Liver (tissue), 9 donors: ENCODE measurements around the gene EFCAB12. TPM values are rescaled to one million over a fixed set of nuclear protein-coding genes. Genes with fewer than 3 reads are reported as not detected.
A peak's percentile ranks its signal among the peaks of the same experiment; 100 is the strongest.

Experiments
- DNase-seq: peaks from one replicate; pipeline ENCODE4 v3.0.0-alpha.2; 2017; ENCODE audit warnings: low spot score
- H3K27ac ChIP-seq, 2 donors: one replicate each; pipeline ENCODE4 v1.7.0; 2013; ENCODE audit warnings: inconsistent platforms in 2 of 2, low read length in 2 of 2, control low read depth in 1 of 2, low read depth in 1 of 2, mild to moderate bottlenecking in 1 of 2
- H3K27me3 ChIP-seq, 4 donors: one replicate each; pipeline versions ENCODE4 v1.6.1 to v1.7.0; 2013; ENCODE audit warnings: low read length in 3 of 4, inconsistent platforms in 1 of 4, mild to moderate bottlenecking in 1 of 4, moderate library complexity in 1 of 4; ENCODE audit not compliant: control insufficient read depth in 4 of 4, insufficient read depth in 4 of 4
- H3K36me3 ChIP-seq, 4 donors: one replicate each; pipeline versions ENCODE4 v1.6.1 to v1.7.0; 2013; ENCODE audit warnings: low read length in 3 of 4, mild to moderate bottlenecking in 3 of 4, low read depth in 1 of 4, moderate library complexity in 1 of 4; ENCODE audit not compliant: control insufficient read depth in 4 of 4, insufficient read depth in 3 of 4
- H3K4me1 ChIP-seq, 4 donors: one replicate each; pipeline versions ENCODE4 v1.6.1 to v1.7.0; 2013; ENCODE audit warnings: low read length in 3 of 4, mild to moderate bottlenecking in 3 of 4, moderate library complexity in 1 of 4; ENCODE audit not compliant: control insufficient read depth in 4 of 4, insufficient read depth in 4 of 4
- H3K4me3 ChIP-seq, 3 donors: one replicate each; pipeline versions ENCODE4 v1.6.1 to v1.7.0; 2013; ENCODE audit warnings: low read length in 3 of 3, control low read depth in 1 of 3, low read depth in 1 of 3, mild to moderate bottlenecking in 1 of 3
- H3K9ac ChIP-seq, 2 donors: one replicate each; pipeline ENCODE4 v1.7.0; 2013; ENCODE audit warnings: low read length in 2 of 2, mild to moderate bottlenecking in 2 of 2, moderate library complexity in 2 of 2, control low read depth in 1 of 2, low read depth in 1 of 2
- H3K9me3 ChIP-seq, 4 donors: one replicate each; pipeline versions ENCODE4 v1.6.1 to v1.7.0; 2013; ENCODE audit warnings: low read length in 3 of 4; ENCODE audit not compliant: control insufficient read depth in 4 of 4
- EGR1 ChIP-seq, 2 donors: IDR thresholded peaks; 2 replicates each; pipeline ENCODE4 v1.6.1; 2016 to 2018; ENCODE audit warnings: antibody characterized with exemption in 2 of 2, low read depth in 2 of 2
- FOXA1 ChIP-seq: IDR thresholded peaks from 2 replicates; pipeline ENCODE4 v1.6.1; 2016; ENCODE audit warnings: antibody characterized with exemption
- FOXA2 ChIP-seq: IDR thresholded peaks from 2 replicates; pipeline ENCODE4 v1.6.1; 2016; ENCODE audit warnings: antibody characterized with exemption
- GABPA ChIP-seq, 2 donors: IDR thresholded peaks in 1 of 2; conservative IDR thresholded peaks in 1 of 2; 2 replicates each; pipeline ENCODE4 v1.6.1; 2016; ENCODE audit warnings: antibody characterized with exemption in 2 of 2, mild to moderate bottlenecking in 1 of 2, moderate library complexity in 1 of 2
- HNF4A ChIP-seq, 2 donors: conservative IDR thresholded peaks; 2 replicates each; pipeline ENCODE4 v1.6.1; 2016; ENCODE audit warnings: antibody characterized with exemption in 2 of 2, mild to moderate bottlenecking in 2 of 2
- HNF4G ChIP-seq: IDR thresholded peaks from 2 replicates; pipeline ENCODE4 v1.6.1; 2016; ENCODE audit warnings: antibody characterized with exemption
- NR2F2 ChIP-seq: IDR thresholded peaks from 2 replicates; pipeline ENCODE4 v1.6.1; 2016; ENCODE audit warnings: antibody characterized with exemption
- RAD21 ChIP-seq, 2 donors: IDR thresholded peaks; 2 replicates each; pipeline ENCODE4 v1.6.1; 2016; ENCODE audit warnings: antibody characterized with exemption in 2 of 2, mild to moderate bottlenecking in 2 of 2
- RXRA ChIP-seq, 2 donors: IDR thresholded peaks; 2 replicates each; pipeline ENCODE4 v1.6.1; 2017 to 2018; ENCODE audit warnings: antibody characterized with exemption in 2 of 2, mild to moderate bottlenecking in 1 of 2
- SP1 ChIP-seq: IDR thresholded peaks from 2 replicates; pipeline ENCODE4 v1.6.1; 2018; ENCODE audit warnings: antibody characterized with exemption, mild to moderate bottlenecking
- TAF1 ChIP-seq: conservative IDR thresholded peaks from 2 replicates; pipeline ENCODE4 v1.6.1; 2016; ENCODE audit warnings: antibody characterized with exemption, mild to moderate bottlenecking
- YY1 ChIP-seq: IDR thresholded peaks from 2 replicates; pipeline ENCODE4 v1.6.1; 2016; ENCODE audit warnings: antibody characterized with exemption, mild to moderate bottlenecking
- WGBS: extraction: QIAGEN DNeasy Blood & Tissue Kit; methylation state at CpG from one replicate; pipeline ENCODE4 v1.1.7; 2013; 5-methylcytosine and 5-hydroxymethylcytosine counted together
- polyA plus RNA-seq, 2 donors: library from polyadenylated mRNA; stranded (reverse) in 1 of 2; unstranded in 1 of 2; fragments of 200-250 nt in 1 of 2; fragments of >200 nt in 1 of 2; fragmentation: Nextera tagmentation in 1 of 2; extraction: Ambion mirVana in 1 of 2; gene quantifications; one replicate each; pipeline versions ENCODE4 v1.2.1 to v1.2.3, GENCODE V29; 2013 to 2015
- total RNA-seq, 2 donors: library from RNA; depleted of rRNA; stranded (reverse); fragments of >200 nt; gene quantifications; one replicate each; pipeline ENCODE4 v1.2.3, GENCODE V29; 2014
- TF ChIP-seq, protein P1 (sequence below): IDR thresholded peaks from 2 replicates; pipeline ENCODE4 v1.6.1; 2016; ENCODE audit warnings: antibody characterized with exemption
- TF ChIP-seq, protein P2 (sequence below): fragments of 150-350 bp; IDR thresholded peaks from 2 replicates; pipeline ENCODE4 v1.5.1; 2017; ENCODE audit warnings: improper control_type of control experiment, low read depth, low read length; ENCODE audit not compliant: missing input control
- TF ChIP-seq, protein P3 (sequence below): IDR thresholded peaks from 2 replicates; pipeline ENCODE4 v1.6.1; 2016; ENCODE audit warnings: antibody characterized with exemption
- TF ChIP-seq, protein P4 (sequence below): IDR thresholded peaks from 2 replicates; pipeline ENCODE4 v1.6.1; 2016; ENCODE audit warnings: antibody characterized with exemption
- TF ChIP-seq, protein P5 (sequence below): IDR thresholded peaks from 2 replicates; pipeline ENCODE4 v1.6.1; 2016; ENCODE audit warnings: antibody characterized with exemption, mild to moderate bottlenecking
- donor health status: healthy.
- donor health status: healthy.
- donor health status: healthy.
- donor health status: healthy.
- donor health status: healthy.

EFCAB12 gene
- total and polyA plus RNA-seq, 4 donors = 0.37 to 2.4 (median 0.65) TPM

DNA sequence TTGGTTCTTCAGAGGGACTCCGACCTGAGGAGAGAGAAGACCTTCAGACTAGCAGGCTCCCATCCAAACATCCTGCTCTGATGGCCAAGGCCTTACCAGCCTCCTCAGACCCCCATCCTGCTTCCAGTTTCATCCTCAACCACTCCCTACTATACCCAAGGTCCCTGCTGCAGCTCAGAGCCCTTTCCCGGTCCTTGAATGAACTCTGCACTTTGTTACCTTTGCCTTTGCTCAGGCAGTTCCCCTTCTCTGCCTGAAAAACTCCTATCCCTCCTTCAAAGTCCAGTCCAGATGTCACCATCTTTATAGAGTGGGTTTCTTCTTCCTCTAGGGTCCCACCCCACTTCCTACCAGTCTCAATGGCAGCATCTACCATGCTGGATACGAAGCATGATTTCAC lies 13.1 kb downstream of the EFCAB12 start:
- Histone ChIP-seq H3K27me3 (no peaks in the 10 kb centered on the region), H3K4me3 (no peak overlapping the region), H3K36me3 (no peaks in the 10 kb centered on the region), H3K9ac (no peak overlapping the region), H3K27ac (no peak overlapping the region), H3K4me1 (peaks cover 0 to 12% (median 2%) of the 10 kb centered on the region in 4 donors), H3K9me3 (no peaks in the 10 kb centered on the region)
- TF ChIP-seq, protein P1, sequence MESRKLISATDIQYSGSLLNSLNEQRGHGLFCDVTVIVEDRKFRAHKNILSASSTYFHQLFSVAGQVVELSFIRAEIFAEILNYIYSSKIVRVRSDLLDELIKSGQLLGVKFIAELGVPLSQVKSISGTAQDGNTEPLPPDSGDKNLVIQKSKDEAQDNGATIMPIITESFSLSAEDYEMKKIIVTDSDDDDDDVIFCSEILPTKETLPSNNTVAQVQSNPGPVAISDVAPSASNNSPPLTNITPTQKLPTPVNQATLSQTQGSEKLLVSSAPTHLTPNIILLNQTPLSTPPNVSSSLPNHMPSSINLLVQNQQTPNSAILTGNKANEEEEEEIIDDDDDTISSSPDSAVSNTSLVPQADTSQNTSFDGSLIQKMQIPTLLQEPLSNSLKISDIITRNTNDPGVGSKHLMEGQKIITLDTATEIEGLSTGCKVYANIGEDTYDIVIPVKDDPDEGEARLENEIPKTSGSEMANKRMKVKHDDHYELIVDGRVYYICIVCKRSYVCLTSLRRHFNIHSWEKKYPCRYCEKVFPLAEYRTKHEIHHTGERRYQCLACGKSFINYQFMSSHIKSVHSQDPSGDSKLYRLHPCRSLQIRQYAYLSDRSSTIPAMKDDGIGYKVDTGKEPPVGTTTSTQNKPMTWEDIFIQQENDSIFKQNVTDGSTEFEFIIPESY = no peak
- TF ChIP-seq YY1 (no peak), HNF4A (conservative IDR thresholded peaks at IDR 0.05) (peak in 1 of 2 donors; percentile 26), GABPA (IDR thresholded peaks at IDR 0.05 in 1 of 2, conservative IDR thresholded peaks at IDR 0.05 in 1 of 2) (no peak), EGR1 (IDR thresholded peaks at IDR 0.05; ENCODE audit: low read depth in 2 of 2) (no peak), FOXA2 (no peak)
- TF ChIP-seq, protein P2, sequence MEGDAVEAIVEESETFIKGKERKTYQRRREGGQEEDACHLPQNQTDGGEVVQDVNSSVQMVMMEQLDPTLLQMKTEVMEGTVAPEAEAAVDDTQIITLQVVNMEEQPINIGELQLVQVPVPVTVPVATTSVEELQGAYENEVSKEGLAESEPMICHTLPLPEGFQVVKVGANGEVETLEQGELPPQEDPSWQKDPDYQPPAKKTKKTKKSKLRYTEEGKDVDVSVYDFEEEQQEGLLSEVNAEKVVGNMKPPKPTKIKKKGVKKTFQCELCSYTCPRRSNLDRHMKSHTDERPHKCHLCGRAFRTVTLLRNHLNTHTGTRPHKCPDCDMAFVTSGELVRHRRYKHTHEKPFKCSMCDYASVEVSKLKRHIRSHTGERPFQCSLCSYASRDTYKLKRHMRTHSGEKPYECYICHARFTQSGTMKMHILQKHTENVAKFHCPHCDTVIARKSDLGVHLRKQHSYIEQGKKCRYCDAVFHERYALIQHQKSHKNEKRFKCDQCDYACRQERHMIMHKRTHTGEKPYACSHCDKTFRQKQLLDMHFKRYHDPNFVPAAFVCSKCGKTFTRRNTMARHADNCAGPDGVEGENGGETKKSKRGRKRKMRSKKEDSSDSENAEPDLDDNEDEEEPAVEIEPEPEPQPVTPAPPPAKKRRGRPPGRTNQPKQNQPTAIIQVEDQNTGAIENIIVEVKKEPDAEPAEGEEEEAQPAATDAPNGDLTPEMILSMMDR = no peak
- TF ChIP-seq, protein P3, sequence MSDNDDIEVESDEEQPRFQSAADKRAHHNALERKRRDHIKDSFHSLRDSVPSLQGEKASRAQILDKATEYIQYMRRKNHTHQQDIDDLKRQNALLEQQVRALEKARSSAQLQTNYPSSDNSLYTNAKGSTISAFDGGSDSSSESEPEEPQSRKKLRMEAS = no peak
- WGBS = 90% methylated on average over 3 of the region's 3 CpGs
- DNase-seq = no peak

DNA sequence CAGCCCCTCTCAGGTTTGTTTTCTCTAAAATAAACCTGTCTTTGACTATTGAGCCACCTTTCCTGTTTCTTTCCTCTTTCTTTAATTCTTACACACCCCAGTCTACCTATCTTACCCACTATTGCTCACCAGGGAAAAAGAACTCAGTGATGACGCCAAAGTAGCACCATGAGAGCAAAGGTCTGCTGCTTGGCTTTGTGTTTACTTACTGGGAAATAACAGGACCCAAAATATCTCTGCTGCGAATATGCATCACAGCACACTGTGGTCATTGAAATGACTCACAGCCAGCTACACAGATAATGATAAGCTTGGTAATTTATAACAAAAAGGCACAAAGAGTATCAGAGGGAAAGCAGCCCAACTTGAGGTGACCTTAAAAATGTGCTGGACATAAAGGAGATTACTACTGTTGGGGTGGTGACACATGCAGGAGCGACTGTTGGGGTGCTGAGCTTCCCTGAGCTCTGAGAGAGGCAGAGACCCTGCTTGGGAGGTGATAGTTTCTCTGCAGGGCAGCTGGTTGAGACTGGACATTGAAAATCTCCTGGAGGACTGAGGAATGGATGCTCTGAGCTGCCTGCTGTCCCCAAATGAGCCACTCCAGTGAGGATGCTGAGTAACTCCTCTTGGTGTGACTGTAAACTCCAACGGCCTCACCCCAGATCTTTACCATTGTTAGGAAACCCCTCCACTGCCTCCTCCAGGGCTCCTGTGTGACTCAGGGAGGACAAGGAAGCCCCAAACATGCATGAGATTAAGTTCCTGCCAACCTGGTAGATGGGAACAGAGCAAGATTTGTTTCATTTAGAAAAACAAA lies 14.5 kb downstream of the EFCAB12 start:
- DNase-seq = no peak
- Histone ChIP-seq H3K27me3 (no peaks in the 10 kb centered on the region), H3K27ac (peak overlapping the region; percentile 29 to 74), H3K36me3 (no peaks in the 10 kb centered on the region), H3K4me3 (no peak overlapping the region), H3K9me3 (no peaks in the 10 kb centered on the region), H3K9ac (no peak overlapping the region), H3K4me1 (peaks cover 0 to 12% (median 2%) of the 10 kb centered on the region in 4 donors)
- 45% methylated on average over 4 of the region's 4 CpGs for WGBS
- TF ChIP-seq FOXA1 = peak; percentile 92
- TF ChIP-seq, protein P2 = no peak
- TF ChIP-seq SP1 = peak; percentile 97
- TF ChIP-seq, protein P4, sequence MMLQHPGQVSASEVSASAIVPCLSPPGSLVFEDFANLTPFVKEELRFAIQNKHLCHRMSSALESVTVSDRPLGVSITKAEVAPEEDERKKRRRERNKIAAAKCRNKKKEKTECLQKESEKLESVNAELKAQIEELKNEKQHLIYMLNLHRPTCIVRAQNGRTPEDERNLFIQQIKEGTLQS = peak; percentile 92
- TF ChIP-seq, protein P5, sequence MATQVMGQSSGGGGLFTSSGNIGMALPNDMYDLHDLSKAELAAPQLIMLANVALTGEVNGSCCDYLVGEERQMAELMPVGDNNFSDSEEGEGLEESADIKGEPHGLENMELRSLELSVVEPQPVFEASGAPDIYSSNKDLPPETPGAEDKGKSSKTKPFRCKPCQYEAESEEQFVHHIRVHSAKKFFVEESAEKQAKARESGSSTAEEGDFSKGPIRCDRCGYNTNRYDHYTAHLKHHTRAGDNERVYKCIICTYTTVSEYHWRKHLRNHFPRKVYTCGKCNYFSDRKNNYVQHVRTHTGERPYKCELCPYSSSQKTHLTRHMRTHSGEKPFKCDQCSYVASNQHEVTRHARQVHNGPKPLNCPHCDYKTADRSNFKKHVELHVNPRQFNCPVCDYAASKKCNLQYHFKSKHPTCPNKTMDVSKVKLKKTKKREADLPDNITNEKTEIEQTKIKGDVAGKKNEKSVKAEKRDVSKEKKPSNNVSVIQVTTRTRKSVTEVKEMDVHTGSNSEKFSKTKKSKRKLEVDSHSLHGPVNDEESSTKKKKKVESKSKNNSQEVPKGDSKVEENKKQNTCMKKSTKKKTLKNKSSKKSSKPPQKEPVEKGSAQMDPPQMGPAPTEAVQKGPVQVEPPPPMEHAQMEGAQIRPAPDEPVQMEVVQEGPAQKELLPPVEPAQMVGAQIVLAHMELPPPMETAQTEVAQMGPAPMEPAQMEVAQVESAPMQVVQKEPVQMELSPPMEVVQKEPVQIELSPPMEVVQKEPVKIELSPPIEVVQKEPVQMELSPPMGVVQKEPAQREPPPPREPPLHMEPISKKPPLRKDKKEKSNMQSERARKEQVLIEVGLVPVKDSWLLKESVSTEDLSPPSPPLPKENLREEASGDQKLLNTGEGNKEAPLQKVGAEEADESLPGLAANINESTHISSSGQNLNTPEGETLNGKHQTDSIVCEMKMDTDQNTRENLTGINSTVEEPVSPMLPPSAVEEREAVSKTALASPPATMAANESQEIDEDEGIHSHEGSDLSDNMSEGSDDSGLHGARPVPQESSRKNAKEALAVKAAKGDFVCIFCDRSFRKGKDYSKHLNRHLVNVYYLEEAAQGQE = peak; percentile 91
- TF ChIP-seq, protein P3 = no peak
- no peak for TF ChIP-seq TAF1
- peak; percentile 49 to 65 for TF ChIP-seq RAD21 (IDR thresholded peaks at IDR 0.05)
- TF ChIP-seq NR2F2 = peak; percentile 74
- TF ChIP-seq YY1 = peak; percentile 64
- no peak for TF ChIP-seq GABPA (IDR thresholded peaks at IDR 0.05 in 1 of 2, conservative IDR thresholded peaks at IDR 0.05 in 1 of 2)
- TF ChIP-seq, protein P1 = no peak
- peak; percentile 92 for TF ChIP-seq FOXA2
- peak; percentile 85 for TF ChIP-seq HNF4G
- peak in 1 of 2 donors; percentile 37 for TF ChIP-seq EGR1 (IDR thresholded peaks at IDR 0.05; ENCODE audit: low read depth in 2 of 2)
- peak; percentile 78 to 81 for TF ChIP-seq RXRA (IDR thresholded peaks at IDR 0.05)
